ENCODE results near the gene RASSF5.
"Not testable (repeated sequence)": the region's sequence is repeated elsewhere in the genome, so short reads cannot be mapped to it uniquely, and the experiment has no call there.

Gene RASSF5

GRCh38 chr1:206588492-206588891, 81.2 kb downstream of the RASSF5 start:
- no peak for DNase-seq (ENCODE audit: low spot score)

GRCh38 chr1:206589206-206589605, 81.9 kb downstream of the RASSF5 start:
- no peak for DNase-seq (ENCODE audit: low spot score)

GRCh38 chr1:206590025-206590758, 82.9 kb downstream of the RASSF5 start:
- peak; percentile 79 for DNase-seq (ENCODE audit: low spot score)

- DNase-seq (ENCODE audit: low spot score), result no peak
Measured at GRCh38 chr1:206591226-206591625, 83.9 kb downstream of the RASSF5 start.

- DNase-seq (ENCODE audit: low spot score), result no peak
Measured at GRCh38 chr1:206591696-206592095, 84.4 kb downstream of the RASSF5 start.

GRCh38 chr1:206593351-206593925, 86.1 kb downstream of the RASSF5 start:
- no peak for DNase-seq (ENCODE audit: low spot score)

- DNase-seq (ENCODE audit: low spot score), result no peak
Measured at GRCh38 chr1:206595581-206596318, 88.4 kb downstream of the RASSF5 start.

GRCh38 chr1:206596319-206596666, 89.0 kb downstream of the RASSF5 start:
- DNase-seq (ENCODE audit: low spot score), result no peak

- DNase-seq (ENCODE audit: low spot score), result no peak
Measured at GRCh38 chr1:206600527-206600926, 93.2 kb downstream of the RASSF5 start.

- no peak for DNase-seq (ENCODE audit: low spot score)
Measured at GRCh38 chr1:206604861-206605260, 97.5 kb downstream of the RASSF5 start.

GRCh38 chr1:206606867-206607266, 99.5 kb downstream of the RASSF5 start:
- no peak for DNase-seq (ENCODE audit: low spot score)

GRCh38 chr1:206608108-206608698, 100.9 kb downstream of the RASSF5 start:
- DNase-seq (ENCODE audit: low spot score), result peak; percentile 52

- DNase-seq (ENCODE audit: low spot score), result no peak
Measured at GRCh38 chr1:206609229-206609991, 102.1 kb downstream of the RASSF5 start.

- peak; percentile 93 for DNase-seq (ENCODE audit: low spot score)
Measured at GRCh38 chr1:206612129-206612876, 105.0 kb downstream of the RASSF5 start, which contains the start of gene EIF2D. Gene EIF2D, minus strand, starts transcription at chr1:206612465. Its CDS starts 123 bp downstream, at chr1:206612342.

GRCh38 chr1:206626396-206626795, 119.1 kb downstream of the RASSF5 start:
- not testable (repeated sequence) for DNase-seq (ENCODE audit: low spot score)

GRCh38 chr1:206628916-206629315, 121.6 kb downstream of the RASSF5 start:
- no peak for DNase-seq (ENCODE audit: low spot score)

- DNase-seq (ENCODE audit: low spot score), result no peak
Measured at GRCh38 chr1:206631085-206631509, 123.8 kb downstream of the RASSF5 start.

GRCh38 chr1:206633708-206634121, 126.4 kb downstream of the RASSF5 start:
- no peak for DNase-seq (ENCODE audit: low spot score)

- peak; percentile 62 for DNase-seq (ENCODE audit: low spot score)
Measured at GRCh38 chr1:206634365-206635079, 127.2 kb downstream of the RASSF5 start.

Measured in CD4-positive, alpha-beta T cell treated with Interleukin-6 at 100 ng/mL for 8 hours (primary cell).